DOHH2 (cell line): Measurements from ENCODE around the gene KCNQ1.

ENCODE experiments used
- H3F3A ChIP-seq: fragments of 200-600 bp; sonication (generic), shearing (Covaris generic); 2 replicates; pipeline ENCODE4 v1.6.0; 2016; ENCODE audit warnings: antibody characterized with exemption, mild to moderate bottlenecking; ENCODE audit not compliant: control insufficient read depth, insufficient read depth
- H3K27ac ChIP-seq: fragments of 200-600 bp; sonication (generic); 2 replicates; pipeline ENCODE4 v1.5.1; 2014; ENCODE audit warnings: low read depth, mild to moderate bottlenecking, low read length, moderate library complexity
- H3K27me3 ChIP-seq: fragments of 200-600 bp; sonication (generic); 2 replicates; pipeline ENCODE4 v1.6.1; 2014; ENCODE audit warnings: mild to moderate bottlenecking, low read length, mixed read lengths; ENCODE audit not compliant: control insufficient read depth
- H3K36me3 ChIP-seq: fragments of 200-600 bp; sonication (generic); 2 replicates; pipeline ENCODE4 v1.6.1; 2014; ENCODE audit warnings: mild to moderate bottlenecking, low read length, moderate library complexity, mixed read lengths; ENCODE audit not compliant: control insufficient read depth
- H3K4me1 ChIP-seq: fragments of 200-600 bp; sonication (generic); 2 replicates; pipeline ENCODE4 v1.6.1; 2014; ENCODE audit warnings: mild to moderate bottlenecking, low read length, mixed read lengths; ENCODE audit not compliant: control insufficient read depth
- H3K4me2 ChIP-seq: fragments of 200-600 bp; sonication (generic); 2 replicates; pipeline ENCODE4 v1.6.0; 2014; ENCODE audit warnings: mild to moderate bottlenecking, low read length, moderate library complexity
- H3K4me3 ChIP-seq: fragments of 200-600 bp; sonication (generic); 2 replicates; pipeline ENCODE4 v1.5.1; 2014; ENCODE audit warnings: mild to moderate bottlenecking, low read length, mixed read lengths
- H3K79me2 ChIP-seq: fragments of 200-600 bp; sonication (generic); 2 replicates; pipeline ENCODE4 v1.6.1; 2014; ENCODE audit warnings: mild to moderate bottlenecking, low read length, mixed read lengths; ENCODE audit not compliant: control insufficient read depth
- H3K9me2 ChIP-seq: fragments of 200-600 bp; sonication (generic); replicated peaks from 2 replicates; pipeline ENCODE4 v1.6.1; 2014; ENCODE audit warnings: mild to moderate bottlenecking, low read length, mixed read lengths; ENCODE audit not compliant: control insufficient read depth
- H3K9me3 ChIP-seq: fragments of 200-600 bp; sonication (generic); 2 replicates; pipeline ENCODE4 v1.6.1; 2014; ENCODE audit warnings: antibody characterized with exemption, low read length, mixed read lengths; ENCODE audit not compliant: control insufficient read depth, insufficient read depth
- H4K20me1 ChIP-seq: fragments of 200-600 bp; sonication (generic); 2 replicates; pipeline ENCODE4 v1.6.0; 2014; ENCODE audit warnings: low read depth, mild to moderate bottlenecking, antibody characterized with exemption, low read length, moderate library complexity; ENCODE audit not compliant: control insufficient read depth, insufficient read depth
- CTCF ChIP-seq: fragments of 200-600 bp; sonication (generic); IDR thresholded peaks from one replicate; pipeline ENCODE4 v1.5.1; 2014; ENCODE audit warnings: antibody characterized with exemption, mild to moderate bottlenecking, low read depth, low read length; ENCODE audit not compliant: poor library complexity, severe bottlenecking
- EZH2phosphoT487 ChIP-seq: fragments of 200-600 bp; sonication (generic); IDR thresholded peaks from 2 replicates; pipeline ENCODE4 v1.6.1; 2017; ENCODE audit warnings: borderline replicate concordance, mild to moderate bottlenecking, antibody characterized with exemption, low read length, moderate library complexity, mixed read lengths

KCNQ1 gene

GRCh38 chr11:2887515-2888195, 442.8 kb downstream of the KCNQ1 start:
- H3K27me3 ChIP-seq: no peaks in the 10 kb centered on the region
- no peak overlapping the region for H3K27ac ChIP-seq
- TF ChIP-seq CTCF (no peak), EZH2phosphoT487 (no peak)
- no peaks in the 10 kb centered on the region for H4K20me1 ChIP-seq
- peaks cover 19% of the 10 kb centered on the region for H3K4me1 ChIP-seq
- no peaks in the 10 kb centered on the region for H3K9me2 ChIP-seq
- H3F3A ChIP-seq: no peaks in the 10 kb centered on the region; the same call in 1 of the 2 replicates
- no peak overlapping the region for H3K4me2 ChIP-seq
- H3K79me2 ChIP-seq: no peaks in the 10 kb centered on the region
- no peak overlapping the region for H3K4me3 ChIP-seq
- no peaks in the 10 kb centered on the region for H3K9me3 ChIP-seq
- no peaks in the 10 kb centered on the region for H3K36me3 ChIP-seq

- H3K4me1 ChIP-seq: peaks cover 25% of the 10 kb centered on the region
- no peaks in the 10 kb centered on the region for H4K20me1 ChIP-seq
- H3K79me2 ChIP-seq: no peaks in the 10 kb centered on the region
- no peaks in the 10 kb centered on the region for H3K9me2 ChIP-seq
- no peak overlapping the region for H3K4me3 ChIP-seq
- no peaks in the 10 kb centered on the region for H3K9me3 ChIP-seq
- H3F3A ChIP-seq: no peaks in the 10 kb centered on the region; the same call in 1 of the 2 replicates
- H3K27me3 ChIP-seq: no peaks in the 10 kb centered on the region
- no peaks in the 10 kb centered on the region for H3K36me3 ChIP-seq
- TF ChIP-seq EZH2phosphoT487 (no peak), CTCF (peak; percentile 92)
- H3K4me2 ChIP-seq: no peak overlapping the region
- no peak overlapping the region for H3K27ac ChIP-seq
These were observed 443.6 kb downstream of the KCNQ1 start for GRCh38 chr11:2888266-2888968.

GRCh38 chr11:2889362-2890273, 444.8 kb downstream of the KCNQ1 start:
- no peak overlapping the region for H3K4me3 ChIP-seq
- H3K9me2 ChIP-seq: no peaks in the 10 kb centered on the region
- H3K4me1 ChIP-seq: peaks cover 25% of the 10 kb centered on the region
- TF ChIP-seq CTCF (no peak), EZH2phosphoT487 (no peak)
- no peaks in the 10 kb centered on the region for H4K20me1 ChIP-seq
- no peaks in the 10 kb centered on the region for H3K27me3 ChIP-seq
- no peaks in the 10 kb centered on the region; the same call in 1 of the 2 replicates for H3F3A ChIP-seq
- H3K9me3 ChIP-seq: no peaks in the 10 kb centered on the region
- no peak overlapping the region for H3K4me2 ChIP-seq
- no peaks in the 10 kb centered on the region for H3K79me2 ChIP-seq
- no peak overlapping the region for H3K27ac ChIP-seq
- H3K36me3 ChIP-seq: no peaks in the 10 kb centered on the region
